HG03342 (cell line): ENCODE measurements around the gene ATF1.

Experiments
- ATAC-seq: cut with Tn5 transposase; IDR thresholded peaks from one replicate; pipeline ENCODE4 v1.9.1; 2021; ENCODE audit warnings: mild to moderate bottlenecking, moderate library complexity; ENCODE audit not compliant: unreplicated experiment

ATF1 gene

DNA sequence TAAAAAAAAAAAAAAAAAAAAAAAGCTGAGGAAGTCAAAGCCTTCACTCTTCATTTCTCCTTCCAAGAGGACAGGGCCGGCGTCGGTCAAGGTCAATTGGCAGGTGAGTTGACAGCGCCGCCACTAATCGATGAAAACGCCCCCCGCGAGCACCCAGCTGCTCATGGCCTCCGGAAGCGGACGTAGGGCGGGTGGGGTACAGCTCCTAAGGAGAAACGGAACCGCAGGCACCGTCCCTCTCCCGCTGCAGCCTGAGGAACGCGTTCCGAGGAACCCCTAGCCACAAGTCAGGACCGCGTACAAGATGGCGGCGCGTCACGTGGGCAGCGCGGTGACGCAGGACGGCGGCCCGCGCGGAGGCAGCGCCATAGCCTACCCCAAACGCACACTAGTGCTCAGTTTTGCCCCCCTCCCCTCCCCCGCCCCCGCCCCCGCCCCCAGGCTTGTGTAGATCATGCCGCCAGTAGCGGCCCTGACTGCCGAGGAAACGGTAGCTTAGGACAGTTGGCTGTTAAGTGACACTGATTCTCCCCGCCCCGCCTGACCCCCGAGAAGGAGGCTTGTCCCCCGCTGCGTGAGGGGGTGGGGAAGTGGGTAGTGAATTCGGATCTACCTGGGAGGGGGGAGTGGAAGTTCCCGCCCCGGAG is at the start of gene ATF1:
ATF1 (plus strand) TSS at position 463 of the 647 bp plus-strand sequence. CDS start 16,045 bp downstream, outside the sequence.
- peak; percentile 72 for ATAC-seq

GRCh38 chr12:50715174-50715573 is 48.7 kb upstream of the ATF1 start:
- ATAC-seq: no peak

- no peak for ATAC-seq
Observed at GRCh38 chr12:50718760-50719159, 45.1 kb upstream of the ATF1 start.

GRCh38 chr12:50720085-50720484 is 43.8 kb upstream of the ATF1 start:
- ATAC-seq: no peak

DNA sequence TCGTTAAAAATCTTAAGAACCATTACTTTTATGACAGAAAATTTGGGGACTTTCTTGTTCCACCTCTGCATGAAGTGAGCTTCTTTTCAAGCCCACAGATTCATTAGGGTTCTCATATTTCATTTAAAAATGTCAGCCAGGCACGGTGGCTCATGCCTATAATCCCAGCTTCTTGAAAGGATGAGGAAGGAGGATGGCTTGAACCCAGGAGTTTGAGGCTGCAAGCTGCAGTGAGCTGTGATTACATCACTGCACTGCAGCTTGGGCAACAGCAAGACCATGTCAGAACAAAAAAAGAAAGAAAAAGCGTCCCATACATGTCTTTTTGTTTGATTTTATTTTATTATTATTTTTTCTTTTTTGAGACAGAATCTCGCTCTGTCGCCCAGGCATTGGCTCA is 43.4 kb upstream of the ATF1 start:
- ATAC-seq: no peak

- ATAC-seq: no peak
Observed at GRCh38 chr12:50723865-50724264, 40.0 kb upstream of the ATF1 start.

DNA sequence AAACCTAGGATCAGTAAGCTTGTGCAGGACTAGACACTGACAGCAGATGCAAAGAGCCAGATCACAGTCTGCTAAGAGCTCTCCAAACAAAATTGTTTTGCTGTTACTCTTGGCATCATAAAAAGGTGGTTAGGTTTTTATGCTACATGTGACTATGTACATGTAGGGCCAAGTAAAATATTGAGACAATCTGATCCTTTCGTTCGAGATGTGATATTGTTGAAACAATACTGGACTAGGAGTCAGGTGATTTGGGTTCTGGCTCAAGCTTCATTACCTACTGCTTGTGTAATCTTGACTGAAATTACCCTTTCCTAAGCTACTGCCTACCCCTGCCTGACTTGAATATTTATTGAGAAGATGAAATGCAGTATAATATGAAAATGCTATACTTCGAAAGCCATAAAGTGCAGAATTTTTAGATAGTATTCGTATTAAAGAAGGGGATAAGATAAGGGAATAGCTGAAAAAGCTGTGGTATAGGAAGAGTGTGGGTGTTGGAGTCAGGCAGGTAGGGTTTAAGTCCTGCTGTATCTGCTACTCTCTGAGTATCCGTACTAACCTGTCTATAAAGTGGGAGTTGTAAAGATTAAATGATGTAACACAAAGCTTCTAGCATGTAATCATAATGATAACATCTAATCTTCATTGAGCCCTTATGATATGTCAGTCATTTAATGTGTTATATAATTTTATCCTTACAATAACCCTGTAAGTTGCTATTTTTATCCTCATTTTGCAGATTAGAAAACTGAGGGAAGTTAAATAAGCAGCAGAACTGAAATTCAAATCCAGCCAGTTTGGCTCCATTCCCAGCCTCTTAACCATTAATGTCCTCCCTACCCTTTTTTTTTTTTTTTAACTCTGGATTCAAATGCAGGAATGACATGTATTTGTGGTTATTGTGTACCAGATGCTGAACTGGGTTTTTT is 38.6 kb upstream of the ATF1 start:
- no peak for ATAC-seq

GRCh38 chr12:50727466-50727865 is 36.4 kb upstream of the ATF1 start:
- no peak for ATAC-seq

DNA sequence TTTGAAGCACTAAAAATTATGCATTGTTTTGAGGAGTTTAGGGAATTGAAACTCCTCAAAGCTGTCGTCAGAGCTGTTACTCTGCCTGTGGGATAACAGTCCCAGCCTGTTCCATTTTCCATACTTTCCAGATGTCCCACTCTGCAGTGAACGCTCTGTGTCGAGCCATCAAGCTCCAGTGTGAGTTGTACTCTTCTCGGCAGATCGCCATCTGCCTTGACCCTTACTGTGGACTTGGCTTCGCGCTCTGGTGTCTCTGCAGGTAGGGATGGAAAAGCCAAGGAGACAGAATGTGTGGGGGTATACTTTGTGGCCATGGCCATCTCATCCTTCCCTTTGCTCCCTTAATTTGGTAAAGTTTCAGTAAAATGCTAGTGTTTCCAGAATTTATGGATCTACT is 35.5 kb upstream of the ATF1 start:
- no peak for ATAC-seq

- no peak for ATAC-seq
Observed at GRCh38 chr12:50728841-50729240, 35.1 kb upstream of the ATF1 start.

GRCh38 chr12:50732591-50732990 is 31.3 kb upstream of the ATF1 start:
- no peak for ATAC-seq

DNA sequence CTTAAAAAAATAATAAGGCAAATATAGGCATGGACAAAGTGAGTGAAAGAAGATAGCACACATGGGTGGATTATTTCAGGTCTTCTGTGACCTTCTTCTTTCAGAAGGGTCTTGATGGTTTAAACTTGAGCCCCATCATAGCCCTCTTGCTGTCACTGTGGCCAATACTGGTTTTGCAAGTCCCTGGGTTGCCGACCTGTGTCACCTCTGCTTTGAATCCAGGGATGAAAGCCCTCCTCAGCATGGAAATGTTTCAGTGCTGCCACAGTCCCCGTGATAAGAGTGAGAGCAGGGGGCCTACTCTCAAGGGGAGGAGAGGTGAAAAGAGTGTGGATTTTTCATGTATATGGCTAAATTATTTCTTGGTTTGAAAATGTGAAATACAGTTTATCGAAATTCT is 30.2 kb upstream of the ATF1 start:
- no peak for ATAC-seq

- ATAC-seq: no peak
Observed at GRCh38 chr12:50734409-50735263, 29.3 kb upstream of the ATF1 start.

DNA sequence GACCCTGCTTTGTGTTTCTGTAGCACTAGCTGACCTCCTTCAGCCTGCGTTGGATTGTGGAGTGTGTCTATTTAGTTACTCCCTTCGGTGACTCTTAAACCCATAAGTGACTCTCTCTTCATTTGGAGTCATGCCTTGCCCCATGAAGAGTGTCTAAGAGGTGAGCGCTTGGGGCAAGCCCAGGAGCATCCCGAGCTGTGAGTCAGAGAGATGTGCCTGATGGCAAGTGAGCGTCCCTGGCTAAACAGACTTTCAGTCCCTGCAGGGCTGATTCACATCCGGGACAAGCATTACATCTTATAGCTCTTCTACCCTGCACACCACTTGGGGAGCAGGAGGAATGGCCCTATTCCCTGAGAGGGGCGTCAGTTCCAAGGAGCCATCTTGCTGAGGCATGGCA is 24.3 kb upstream of the ATF1 start:
- ATAC-seq: no peak

GRCh38 chr12:50740307-50740706 is 23.6 kb upstream of the ATF1 start:
- ATAC-seq: no peak

DNA sequence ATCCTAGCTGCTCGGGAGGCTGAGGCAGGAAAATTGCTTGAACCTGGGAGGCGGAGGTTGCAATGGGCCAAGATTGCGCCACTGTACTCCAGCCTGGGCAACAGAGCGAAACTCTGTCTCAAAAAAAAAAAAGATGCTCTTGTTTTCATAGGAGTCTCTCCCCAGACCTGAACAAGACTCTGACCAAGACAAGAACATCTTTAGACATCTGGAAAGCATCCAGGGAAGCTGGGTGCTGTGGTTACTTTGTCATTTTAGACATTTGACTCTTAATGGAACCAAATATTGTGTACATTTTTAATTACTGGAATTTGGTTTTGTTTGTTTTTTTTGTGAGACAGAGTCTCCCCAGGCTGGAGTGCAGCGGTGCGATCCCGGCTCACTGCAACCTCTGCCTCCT is 21.1 kb upstream of the ATF1 start:
- no peak for ATAC-seq

GRCh38 chr12:50745861-50746260 is 18.0 kb upstream of the ATF1 start:
- ATAC-seq: no peak

DNA sequence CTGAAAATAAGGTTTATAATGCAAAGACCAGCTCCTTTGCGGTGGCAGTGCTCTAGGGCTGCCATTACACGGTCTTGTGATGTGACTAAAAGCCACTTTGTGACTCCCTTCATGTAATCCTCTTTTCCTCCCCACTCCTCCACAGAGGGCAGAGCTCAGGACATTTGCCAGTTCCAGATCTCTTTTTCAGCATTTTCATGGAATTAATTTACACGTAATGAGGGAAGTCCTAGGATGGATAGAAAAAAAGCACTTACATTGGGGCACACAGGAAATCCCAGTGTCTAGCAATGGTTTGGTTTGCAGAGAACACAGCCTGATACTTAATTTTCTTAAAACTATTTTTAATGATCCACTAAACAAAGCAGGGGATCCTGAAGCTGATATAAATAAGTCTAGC is 17.5 kb upstream of the ATF1 start:
- no peak for ATAC-seq

DNA sequence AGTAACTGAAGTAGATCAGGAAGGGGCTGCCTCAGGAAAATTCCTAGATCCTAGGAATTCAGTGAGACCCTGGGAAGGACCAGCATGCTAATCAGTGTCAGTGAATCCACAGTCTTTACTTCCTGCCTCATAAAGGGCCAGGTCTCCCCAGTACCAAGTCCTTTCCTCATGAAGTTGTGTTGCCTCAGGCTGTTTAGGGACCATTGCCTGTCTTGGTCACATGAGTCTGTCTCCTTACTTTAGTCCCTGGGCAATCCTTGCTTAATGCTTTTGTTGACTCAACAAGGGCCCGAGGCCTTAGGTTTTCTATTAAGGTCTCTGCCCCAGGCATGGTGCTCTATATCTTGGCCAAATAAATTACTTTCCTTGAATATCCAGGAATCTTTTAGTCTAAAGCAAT is 16.1 kb upstream of the ATF1 start:
- ATAC-seq: no peak

- no peak for ATAC-seq
Observed at GRCh38 chr12:50749459-50749882, 14.4 kb upstream of the ATF1 start.

- no peak for ATAC-seq
Observed at GRCh38 chr12:50750366-50750765, 13.5 kb upstream of the ATF1 start.
